ENCODE results near the gene PRR29. TPM values are rescaled to one million over a fixed set of nuclear protein-coding genes. Genes with fewer than 3 reads are reported as not detected.

Gene PRR29
- total and polyA plus RNA-seq, 2 donors (not counting 1 experiment from before 2014, with no cell fraction given), result 0.02 to 0.17 TPM

DNA sequence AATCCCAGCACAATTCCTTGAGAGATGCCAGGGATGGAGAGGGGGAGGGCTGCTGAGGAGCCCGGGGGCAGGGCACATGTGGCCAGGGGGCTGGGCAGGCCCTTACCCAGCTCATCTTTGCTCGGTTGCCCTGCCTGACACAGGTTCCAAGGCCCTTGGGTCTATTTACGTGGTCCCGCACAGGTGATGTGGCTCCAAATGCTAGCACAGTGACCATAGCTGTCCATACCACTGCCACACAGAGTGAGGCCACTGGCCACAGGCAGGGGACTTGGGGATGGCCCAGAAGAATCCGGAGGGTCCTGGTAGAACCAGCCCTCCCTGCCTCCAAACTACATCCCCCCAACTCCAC is 10.0 kb upstream of the PRR29 start:
- Histone ChIP-seq H3K4me2 (ENCODE audit: extremely low read depth, insufficient read depth, low read length) (no peak overlapping the region), H3K9ac (ENCODE audit: insufficient read depth, low read length) (no peak overlapping the region), H3K36me3 (ENCODE audit: control insufficient read depth, insufficient read depth, low read length) (no peaks in the 10 kb centered on the region), H3K27me3 (ENCODE audit: control insufficient read depth, insufficient read depth, low read length) (peaks cover 17% of the 10 kb centered on the region), H3K9me3 (ENCODE audit: control insufficient read depth, insufficient read depth, low read depth, low read length) (no peaks in the 10 kb centered on the region), H2AFZ (ENCODE audit: low read length) (no peak overlapping the region), H4K20me1 (ENCODE audit: control insufficient read depth, extremely low read depth, insufficient read depth, low read length) (no peaks in the 10 kb centered on the region), H3K79me2 (ENCODE audit: control insufficient read depth, insufficient read depth, low read length) (no peaks in the 10 kb centered on the region), H3K27ac (ENCODE audit: insufficient read depth, low read length) (no peak overlapping the region), H3K4me3 (replicated peaks in 1 of 4; ENCODE audit: control extremely low read depth in 1 of 4, insufficient read depth in 1 of 4, low read depth in 3 of 4, low read length in 4 of 4) (no peak overlapping the region), H3K4me1 (ENCODE audit: control insufficient read depth, extremely low read depth, insufficient read depth, low read length) (peaks cover 3% of the 10 kb centered on the region)
- DNase-seq (ENCODE audit: low read depth in 2 of 2), result no peak
- TF ChIP-seq EZH2 (IDR thresholded peaks at IDR 0.05; ENCODE audit: low read length, missing control alignments), result no peak
- TF ChIP-seq, protein P1, sequence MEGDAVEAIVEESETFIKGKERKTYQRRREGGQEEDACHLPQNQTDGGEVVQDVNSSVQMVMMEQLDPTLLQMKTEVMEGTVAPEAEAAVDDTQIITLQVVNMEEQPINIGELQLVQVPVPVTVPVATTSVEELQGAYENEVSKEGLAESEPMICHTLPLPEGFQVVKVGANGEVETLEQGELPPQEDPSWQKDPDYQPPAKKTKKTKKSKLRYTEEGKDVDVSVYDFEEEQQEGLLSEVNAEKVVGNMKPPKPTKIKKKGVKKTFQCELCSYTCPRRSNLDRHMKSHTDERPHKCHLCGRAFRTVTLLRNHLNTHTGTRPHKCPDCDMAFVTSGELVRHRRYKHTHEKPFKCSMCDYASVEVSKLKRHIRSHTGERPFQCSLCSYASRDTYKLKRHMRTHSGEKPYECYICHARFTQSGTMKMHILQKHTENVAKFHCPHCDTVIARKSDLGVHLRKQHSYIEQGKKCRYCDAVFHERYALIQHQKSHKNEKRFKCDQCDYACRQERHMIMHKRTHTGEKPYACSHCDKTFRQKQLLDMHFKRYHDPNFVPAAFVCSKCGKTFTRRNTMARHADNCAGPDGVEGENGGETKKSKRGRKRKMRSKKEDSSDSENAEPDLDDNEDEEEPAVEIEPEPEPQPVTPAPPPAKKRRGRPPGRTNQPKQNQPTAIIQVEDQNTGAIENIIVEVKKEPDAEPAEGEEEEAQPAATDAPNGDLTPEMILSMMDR (conservative IDR thresholded peaks at IDR 0.05 in 1 of 2, IDR thresholded peaks at IDR 0.05 in 1 of 2; ENCODE audit: low read depth in 1 of 2, low read length in 2 of 2), result no peak

DNA sequence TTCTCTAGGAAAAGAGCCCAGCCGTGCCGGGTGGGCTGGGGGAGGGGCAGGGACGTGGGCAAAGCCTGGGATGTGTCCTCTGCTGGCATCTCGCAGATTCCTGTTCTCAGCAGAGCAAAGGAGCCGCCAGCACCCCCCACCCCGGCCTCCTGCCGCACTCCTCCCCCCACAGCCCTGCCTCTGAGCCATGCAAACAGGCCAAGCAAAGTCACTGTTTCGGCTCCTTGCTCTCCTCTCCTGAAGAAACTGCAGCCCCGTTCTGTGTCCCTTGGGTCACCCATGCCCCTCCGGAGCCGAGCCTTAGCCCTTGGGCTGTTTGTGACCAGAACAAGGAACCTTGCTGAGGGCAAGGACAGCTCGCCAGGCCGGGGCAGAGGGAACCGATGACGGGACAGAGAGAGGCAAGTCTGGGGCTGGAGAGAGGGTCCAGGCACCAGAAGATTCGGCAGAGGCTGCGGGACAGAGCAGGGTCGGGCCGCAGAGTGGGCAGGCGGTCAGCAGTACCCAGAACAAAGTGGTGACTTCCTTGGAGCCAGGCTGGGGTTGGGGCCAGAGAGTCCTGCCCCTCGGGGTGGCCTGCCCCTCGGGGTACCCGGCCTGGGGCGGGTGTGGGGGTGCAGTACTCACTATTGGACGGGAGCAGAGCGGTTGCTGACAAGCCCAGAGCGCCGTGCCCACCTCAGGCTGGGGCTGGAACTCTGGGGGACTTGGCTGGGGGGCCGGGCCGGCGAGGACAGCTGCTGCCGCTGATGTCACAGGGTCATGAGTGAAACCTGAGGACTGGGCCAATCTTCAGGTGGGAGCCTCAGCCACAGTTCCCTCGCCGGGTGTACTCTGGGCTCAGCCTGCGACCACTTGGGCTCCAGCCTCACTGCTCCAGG is 9.2 kb upstream of the PRR29 start:
- Histone ChIP-seq H3K4me3 (replicated peaks in 1 of 4; ENCODE audit: control extremely low read depth in 1 of 4, insufficient read depth in 1 of 4, low read depth in 3 of 4, low read length in 4 of 4) (no peak overlapping the region), H3K9me3 (ENCODE audit: control insufficient read depth, insufficient read depth, low read depth, low read length) (no peaks in the 10 kb centered on the region), H3K9ac (ENCODE audit: insufficient read depth, low read length) (no peak overlapping the region), H3K79me2 (ENCODE audit: control insufficient read depth, insufficient read depth, low read length) (no peaks in the 10 kb centered on the region), H3K27ac (ENCODE audit: insufficient read depth, low read length) (no peak overlapping the region), H3K27me3 (ENCODE audit: control insufficient read depth, insufficient read depth, low read length) (peaks cover 17% of the 10 kb centered on the region), H3K4me2 (ENCODE audit: extremely low read depth, insufficient read depth, low read length) (no peak overlapping the region), H4K20me1 (ENCODE audit: control insufficient read depth, extremely low read depth, insufficient read depth, low read length) (no peaks in the 10 kb centered on the region), H3K4me1 (ENCODE audit: control insufficient read depth, extremely low read depth, insufficient read depth, low read length) (peaks cover 3% of the 10 kb centered on the region), H3K36me3 (ENCODE audit: control insufficient read depth, insufficient read depth, low read length) (no peaks in the 10 kb centered on the region), H2AFZ (ENCODE audit: low read length) (peak overlapping the region; percentile 39)
- no peak for DNase-seq (ENCODE audit: low read depth in 2 of 2)
- TF ChIP-seq EZH2 (IDR thresholded peaks at IDR 0.05; ENCODE audit: low read length, missing control alignments), result no peak
- TF ChIP-seq, protein P1 (conservative IDR thresholded peaks at IDR 0.05 in 1 of 2, IDR thresholded peaks at IDR 0.05 in 1 of 2; ENCODE audit: low read depth in 1 of 2, low read length in 2 of 2), result no peak

DNA sequence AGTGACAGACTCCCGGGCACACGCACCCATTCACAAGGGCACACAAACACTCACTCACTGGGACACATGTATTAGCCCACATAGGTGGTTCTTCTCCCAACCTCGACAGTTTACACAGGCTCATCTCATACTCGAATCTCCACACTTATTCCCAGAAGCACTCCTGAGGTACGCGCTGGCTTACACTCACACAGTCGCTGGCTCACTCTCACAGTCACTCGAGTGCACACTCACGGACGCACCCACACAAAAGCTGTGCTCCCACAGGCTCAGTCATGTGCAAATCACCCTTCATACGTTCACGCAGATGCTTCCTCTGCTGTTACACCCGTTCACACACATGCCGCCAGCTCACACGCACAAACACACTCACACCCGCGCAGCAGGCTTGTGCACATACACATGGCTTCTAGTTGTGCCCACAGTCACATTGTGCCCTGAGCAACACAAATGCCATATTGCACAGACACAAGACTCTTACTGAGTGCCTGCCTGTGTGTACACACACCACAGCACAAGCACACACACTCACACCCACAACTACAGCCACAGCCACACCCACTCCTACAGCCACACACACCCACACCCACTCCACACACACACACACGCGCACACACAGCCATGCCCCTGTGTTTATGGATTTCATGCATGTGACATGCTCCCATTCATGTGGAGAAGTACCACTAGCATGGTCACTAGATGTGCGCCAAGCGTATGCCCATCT is 8.4 kb upstream of the PRR29 start:
- Histone ChIP-seq H3K9me3 (ENCODE audit: control insufficient read depth, insufficient read depth, low read depth, low read length) (no peaks in the 10 kb centered on the region), H3K27ac (ENCODE audit: insufficient read depth, low read length) (no peak overlapping the region), H2AFZ (ENCODE audit: low read length) (no peak overlapping the region), H3K4me3 (replicated peaks in 1 of 4; ENCODE audit: control extremely low read depth in 1 of 4, insufficient read depth in 1 of 4, low read depth in 3 of 4, low read length in 4 of 4) (no peak overlapping the region), H3K36me3 (ENCODE audit: control insufficient read depth, insufficient read depth, low read length) (no peaks in the 10 kb centered on the region), H3K4me1 (ENCODE audit: control insufficient read depth, extremely low read depth, insufficient read depth, low read length) (peaks cover 3% of the 10 kb centered on the region), H3K27me3 (ENCODE audit: control insufficient read depth, insufficient read depth, low read length) (peaks cover 17% of the 10 kb centered on the region), H3K9ac (ENCODE audit: insufficient read depth, low read length) (no peak overlapping the region), H3K79me2 (ENCODE audit: control insufficient read depth, insufficient read depth, low read length) (no peaks in the 10 kb centered on the region), H4K20me1 (ENCODE audit: control insufficient read depth, extremely low read depth, insufficient read depth, low read length) (no peaks in the 10 kb centered on the region), H3K4me2 (ENCODE audit: extremely low read depth, insufficient read depth, low read length) (no peak overlapping the region)
- no peak for DNase-seq (ENCODE audit: low read depth in 2 of 2)
- TF ChIP-seq EZH2 (IDR thresholded peaks at IDR 0.05; ENCODE audit: low read length, missing control alignments), result no peak
- TF ChIP-seq, protein P1 (conservative IDR thresholded peaks at IDR 0.05 in 1 of 2, IDR thresholded peaks at IDR 0.05 in 1 of 2; ENCODE audit: low read depth in 1 of 2, low read length in 2 of 2), result no peak

Measured in fibroblast of lung (primary cell).